GM11168 (cell line): Measurements from ENCODE around the gene USP6.
"Not testable (repeated sequence)": the region's sequence is repeated elsewhere in the genome, so short reads cannot be mapped to it uniquely, and the experiment has no call there.

Experiments
- in situ Hi-C: fragments of 300-500 bp; cut with MboI; formaldehyde crosslinking; loops from one replicate; pipeline ENCODE4 v1.12.0; 2022; ENCODE audit warnings: low sequenced_read_pairs; ENCODE audit not compliant: unreplicated experiment

The USP6 gene

DNA sequence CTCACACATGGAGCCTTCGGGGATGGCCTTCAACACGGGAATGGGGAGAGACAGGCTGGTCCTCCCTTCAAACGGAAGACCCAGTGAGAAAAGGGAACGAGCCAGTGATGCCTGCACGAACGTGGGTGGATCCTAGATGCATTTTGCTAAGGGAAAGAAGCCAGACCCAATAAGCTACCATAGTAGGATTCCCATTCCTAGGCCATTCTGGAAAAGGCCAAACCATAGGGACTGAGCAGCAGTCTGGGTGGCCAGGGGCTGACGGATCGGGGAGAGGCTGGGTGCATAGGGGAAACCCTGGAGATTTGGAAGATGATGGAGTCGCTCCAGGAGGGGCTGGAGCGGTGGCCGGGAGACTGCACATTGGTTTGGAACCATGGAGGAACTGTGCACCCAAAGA is 18.7 kb downstream of the USP6 start:
- in situ Hi-C loops = not testable (repeated sequence)

DNA sequence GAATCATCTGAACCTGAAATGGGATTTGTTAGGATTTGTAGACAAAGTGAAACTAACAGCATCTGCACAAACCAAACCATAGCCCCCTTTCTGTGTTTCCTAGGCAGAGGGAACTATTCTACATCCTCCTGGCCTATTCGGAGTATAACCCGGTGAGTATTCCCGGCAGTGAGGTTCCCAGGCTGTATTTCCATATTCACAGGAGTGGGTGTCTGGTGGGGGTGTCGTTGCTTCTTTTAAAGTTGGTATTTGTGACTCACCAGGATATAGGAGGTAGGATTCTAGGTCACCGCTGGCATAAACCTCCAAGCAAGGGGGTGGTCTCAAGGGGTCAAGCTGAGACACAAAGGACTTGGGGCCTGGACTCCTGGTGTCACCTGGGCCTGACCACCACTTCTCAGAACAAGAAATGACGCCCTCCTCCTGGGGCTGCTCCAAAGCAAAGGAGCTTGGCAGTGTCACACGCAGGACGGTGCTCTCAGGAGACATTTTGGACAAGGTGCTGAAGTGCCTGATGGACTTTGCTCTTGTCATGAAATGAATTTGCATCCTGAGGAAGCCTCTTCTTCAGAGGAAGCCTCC is 19.4 kb downstream of the USP6 start:
- in situ Hi-C loops = not testable (repeated sequence)

DNA sequence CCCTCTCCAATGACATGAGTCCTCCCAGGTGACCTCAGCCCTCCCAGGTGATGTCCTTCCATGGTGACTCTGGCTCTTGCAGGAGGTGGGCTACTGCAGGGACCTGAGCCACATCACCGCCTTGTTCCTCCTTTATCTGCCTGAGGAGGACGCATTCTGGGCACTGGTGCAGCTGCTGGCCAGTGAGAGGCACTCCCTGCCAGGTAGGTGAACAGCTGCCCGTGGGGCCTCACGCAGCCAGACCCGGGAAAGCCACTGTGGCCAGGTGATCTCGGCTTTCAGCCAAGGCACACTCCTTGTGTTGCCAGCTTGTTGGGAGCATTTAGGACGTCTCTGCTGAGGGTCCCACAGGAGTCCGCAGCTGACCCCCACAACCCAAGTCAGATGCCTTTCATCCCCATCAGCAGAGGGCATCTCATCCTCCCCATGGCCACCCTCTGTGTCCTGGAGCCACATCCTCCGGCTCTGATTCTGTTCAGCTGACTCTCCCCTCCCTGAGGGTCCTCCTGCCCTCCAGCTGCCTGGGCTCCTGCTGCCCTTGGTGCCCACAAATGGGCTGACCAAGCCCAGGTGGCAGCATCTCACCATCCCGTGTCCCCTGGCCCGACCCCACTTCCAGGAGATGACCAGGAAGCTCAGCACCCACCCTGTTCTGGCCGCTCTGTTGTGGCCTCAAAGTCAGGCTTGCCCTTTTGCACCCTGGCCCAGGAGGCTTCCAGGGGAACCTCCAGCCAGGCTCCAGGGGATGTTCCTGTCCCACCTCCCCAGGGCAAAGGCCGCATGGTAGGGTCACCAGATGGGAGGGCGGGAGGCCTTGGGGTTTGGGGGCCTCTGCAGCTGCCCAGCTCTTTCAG is 20.1 kb downstream of the USP6 start:
- in situ Hi-C loops = no loop called here

DNA sequence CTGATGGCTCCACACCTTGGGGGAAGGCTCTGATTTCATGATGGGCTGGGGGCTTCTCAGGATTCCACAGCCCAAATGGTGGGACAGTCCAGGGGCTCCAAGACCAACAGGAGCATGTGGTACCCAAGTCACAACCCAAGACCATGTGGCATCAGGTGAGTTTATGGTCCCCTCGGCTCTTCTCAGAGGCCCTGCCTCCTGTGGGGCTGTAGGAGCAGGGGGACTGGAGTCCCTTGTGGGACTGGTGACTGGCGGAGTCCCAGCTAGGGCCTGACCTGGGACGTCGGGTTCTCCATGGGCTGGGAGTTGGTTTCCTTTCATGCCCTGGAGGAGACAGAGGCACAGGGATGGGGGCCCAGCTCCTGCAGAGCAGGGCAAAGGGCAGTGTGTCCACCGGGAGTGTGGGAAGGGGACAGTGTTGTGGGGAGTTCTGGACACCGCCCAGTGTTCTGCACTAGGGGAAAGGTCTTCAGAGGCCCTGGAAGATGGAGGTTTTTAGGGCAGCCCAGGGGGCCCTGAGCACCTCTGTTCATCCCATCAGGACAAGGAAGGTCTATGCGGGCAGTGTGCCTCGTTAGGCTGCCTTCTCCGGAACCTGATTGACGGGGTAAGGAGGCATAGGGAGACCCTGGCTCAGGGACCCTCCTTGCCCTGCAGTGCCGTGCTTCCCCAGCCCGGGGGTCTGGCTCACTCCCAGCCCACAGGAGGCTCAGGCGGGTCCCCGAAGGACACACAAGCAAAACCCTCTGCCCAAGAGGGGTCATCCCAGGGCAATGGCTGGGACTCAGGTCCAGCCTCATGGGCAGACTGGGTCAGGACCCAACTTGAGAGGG is 21.0 kb downstream of the USP6 start:
- in situ Hi-C loops = not testable (repeated sequence)

DNA sequence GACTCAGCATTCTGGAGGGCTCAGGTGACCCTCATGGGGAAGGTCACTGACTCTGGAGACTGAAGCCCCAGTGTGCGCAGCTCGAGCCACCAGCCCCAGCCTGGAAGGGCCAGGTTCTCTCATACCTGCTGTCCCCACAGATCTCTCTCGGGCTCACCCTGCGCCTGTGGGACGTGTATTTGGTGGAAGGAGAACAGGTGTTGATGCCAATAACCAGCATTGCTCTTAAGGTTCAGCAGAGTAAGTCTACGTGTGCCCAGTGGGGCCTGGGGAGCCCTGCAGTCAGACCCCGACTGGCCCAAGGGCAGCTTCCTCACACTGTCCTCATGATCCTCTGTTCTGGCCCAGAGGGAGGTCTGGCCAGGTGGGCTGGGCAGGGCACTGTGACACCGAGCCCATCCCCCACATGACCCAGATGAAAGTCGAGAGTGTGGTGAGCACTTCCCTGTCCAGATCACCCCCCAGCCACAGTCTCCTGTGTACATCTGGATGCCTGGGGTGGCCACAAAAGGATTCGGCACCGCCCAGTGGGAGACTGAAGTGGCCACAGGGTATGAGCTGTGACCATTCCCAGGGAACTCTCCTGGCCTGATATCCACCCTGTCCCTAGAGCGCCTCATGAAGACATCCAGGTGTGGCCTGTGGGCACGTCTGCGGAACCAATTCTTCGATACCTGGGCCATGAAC is 21.8 kb downstream of the USP6 start:
- in situ Hi-C loops = not testable (repeated sequence)

DNA sequence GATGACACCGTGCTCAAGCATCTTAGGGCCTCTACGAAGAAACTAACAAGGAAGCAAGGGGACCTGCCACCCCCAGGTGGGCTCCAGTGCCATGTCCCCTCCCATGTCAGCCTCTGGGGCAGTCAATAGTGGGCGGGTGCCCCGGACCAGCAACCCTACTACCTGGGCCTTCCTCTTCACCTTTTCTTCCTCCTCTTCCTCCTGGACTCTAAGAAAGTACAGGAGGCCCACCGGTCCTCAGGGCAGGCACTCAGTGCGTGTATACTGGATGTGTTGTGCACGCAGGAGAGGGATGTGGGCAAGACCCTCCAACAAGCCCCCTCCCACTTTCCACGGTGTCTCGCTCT is 22.3 kb downstream of the USP6 start:
- in situ Hi-C loops = not testable (repeated sequence)

DNA sequence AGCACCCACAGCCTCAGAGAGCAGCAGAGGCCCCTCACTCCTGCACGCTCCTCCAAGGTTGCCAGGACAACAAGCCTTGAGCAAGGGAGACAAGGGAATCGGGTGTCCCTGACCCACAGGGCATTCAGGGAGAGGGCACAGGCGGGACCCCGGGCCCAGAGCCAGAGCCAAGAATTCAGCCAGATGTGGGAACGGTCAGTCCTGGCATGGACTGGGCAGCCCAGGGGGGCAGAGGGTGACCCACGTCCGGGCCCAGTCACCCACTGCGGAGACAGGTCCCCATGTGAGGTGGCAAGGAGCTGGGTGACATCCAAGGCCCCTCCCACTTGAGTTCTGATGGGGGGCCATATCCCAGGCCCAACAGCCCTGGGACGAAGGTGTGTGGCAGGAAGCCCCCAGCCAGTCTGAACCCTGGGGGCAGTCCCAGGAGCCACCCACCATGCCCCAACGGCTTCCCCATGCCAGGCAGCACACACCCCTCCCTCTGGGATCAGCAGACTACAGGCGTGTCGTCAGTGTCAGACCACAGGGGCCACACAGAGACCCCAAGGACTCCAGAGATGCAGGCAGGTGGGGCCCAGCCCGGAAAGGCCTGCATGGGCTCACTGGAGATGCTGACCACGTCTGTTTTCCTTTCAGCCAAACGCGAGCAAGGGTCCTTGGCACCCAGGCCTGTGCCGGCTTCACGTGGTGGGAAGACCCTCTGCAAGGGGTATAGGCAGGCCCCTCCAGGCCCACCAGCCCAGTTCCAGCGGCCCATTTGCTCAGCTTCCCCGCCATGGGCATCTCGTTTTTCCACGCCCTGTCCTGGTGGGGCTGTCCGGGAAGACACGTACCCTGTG is 23.0 kb downstream of the USP6 start:
- in situ Hi-C loops = no loop called here

DNA sequence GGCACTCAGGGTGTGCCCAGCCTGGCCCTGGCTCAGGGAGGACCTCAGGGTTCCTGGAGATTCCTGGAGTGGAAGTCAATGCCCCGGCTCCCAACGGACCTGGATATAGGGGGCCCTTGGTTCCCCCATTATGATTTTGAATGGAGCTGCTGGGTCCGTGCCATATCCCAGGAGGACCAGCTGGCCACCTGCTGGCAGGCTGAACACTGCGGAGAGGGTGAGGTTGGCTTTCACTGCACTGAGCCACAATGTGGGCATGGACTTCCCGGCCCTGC is 23.6 kb downstream of the USP6 start:
- in situ Hi-C loops = no loop called here

DNA sequence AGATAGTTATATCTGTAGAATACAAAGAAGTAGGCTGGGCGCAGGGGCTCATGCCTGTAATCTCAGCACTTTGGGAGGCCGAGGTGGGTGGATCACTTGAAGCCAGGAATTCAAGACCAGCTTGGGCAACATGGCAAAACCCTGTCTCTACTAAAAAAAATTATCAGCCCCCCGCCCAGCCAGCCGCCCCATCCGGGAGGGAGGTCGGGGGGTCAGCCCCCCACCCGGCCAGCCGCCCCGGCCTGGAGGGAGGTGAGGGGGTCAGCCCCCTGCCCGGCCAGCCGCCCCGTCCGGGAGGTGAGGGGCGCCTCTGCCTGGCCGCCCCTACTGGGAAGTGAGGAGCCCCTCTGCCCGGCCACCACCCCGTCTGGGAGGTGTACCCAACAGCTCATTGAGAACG is 27.0 kb downstream of the USP6 start:
- in situ Hi-C loops = not testable (repeated sequence)

- in situ Hi-C loops = not testable (repeated sequence)
These were observed 30.3 kb downstream of the USP6 start for GRCh38 chr17:5146122-5146521.

GRCh38 chr17:5160702-5161101 is 44.9 kb downstream of the USP6 start:
- in situ Hi-C loops = not testable (repeated sequence)

DNA sequence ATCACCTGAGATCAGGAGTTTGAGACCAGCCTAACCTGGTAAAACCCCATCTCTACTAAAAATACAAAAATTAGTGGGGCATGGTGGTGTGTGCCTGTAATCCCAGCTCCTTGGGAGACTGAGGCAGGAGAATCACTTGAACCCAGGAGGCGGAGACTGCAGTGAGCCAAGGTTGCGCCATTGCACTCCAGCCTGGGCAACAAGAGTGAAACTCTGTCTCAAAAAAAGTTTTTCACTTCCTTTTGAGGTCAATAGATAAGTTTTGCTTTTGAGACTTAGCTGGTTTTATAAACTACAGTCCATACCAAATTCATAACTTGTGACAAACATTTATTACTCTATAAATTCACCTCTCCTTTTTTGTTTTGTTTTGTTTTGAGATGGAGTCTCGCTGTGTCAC is 46.0 kb downstream of the USP6 start:
- in situ Hi-C loops = not testable (repeated sequence)

GRCh38 chr17:5164436-5164835 is 48.6 kb downstream of the USP6 start:
- in situ Hi-C loops = no loop called here

GRCh38 chr17:5165791-5166564 is 50.1 kb downstream of the USP6 start:
- in situ Hi-C loops = not testable (repeated sequence)

DNA sequence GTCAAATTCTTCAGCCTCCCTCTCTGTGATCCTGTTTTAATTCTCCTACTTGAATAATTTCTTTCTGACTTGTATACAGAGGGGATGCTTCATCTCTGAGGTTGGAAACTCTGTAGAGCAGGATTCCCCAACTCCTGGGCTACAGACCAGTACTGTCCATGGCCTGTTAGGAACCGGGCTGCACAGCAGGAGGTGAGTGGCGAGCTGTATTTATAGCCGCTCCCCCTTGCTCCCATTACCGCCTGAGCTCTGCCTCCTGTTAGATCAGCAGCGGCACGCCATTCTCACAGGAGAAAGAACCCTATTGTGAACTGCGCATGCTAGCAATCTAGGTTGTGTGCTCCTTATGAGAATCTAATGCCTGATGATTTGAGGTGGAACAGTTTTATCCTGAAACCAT is 59.2 kb downstream of the USP6 start:
- in situ Hi-C loops = not testable (repeated sequence)

DNA sequence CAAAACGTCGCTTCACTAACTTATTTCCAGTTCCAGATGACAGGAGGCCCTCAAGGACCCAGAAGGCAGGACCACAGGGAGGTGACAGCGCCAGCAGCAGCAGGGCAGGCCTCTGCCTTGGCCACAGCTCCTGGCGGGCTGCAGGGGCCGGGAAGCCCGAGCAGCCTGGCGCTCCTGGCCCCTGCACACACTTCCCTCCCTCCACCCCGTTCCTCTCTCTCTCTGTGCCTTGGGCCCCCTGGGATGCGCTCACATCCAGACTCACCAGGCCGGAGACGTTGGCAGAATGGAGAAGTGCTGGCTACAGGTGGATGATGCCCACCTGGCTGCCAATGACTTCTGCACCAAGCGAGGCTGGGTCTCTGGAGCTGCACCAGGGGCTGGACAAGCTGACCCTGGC is 63.2 kb downstream of the USP6 start:
- in situ Hi-C loops = no loop called here

DNA sequence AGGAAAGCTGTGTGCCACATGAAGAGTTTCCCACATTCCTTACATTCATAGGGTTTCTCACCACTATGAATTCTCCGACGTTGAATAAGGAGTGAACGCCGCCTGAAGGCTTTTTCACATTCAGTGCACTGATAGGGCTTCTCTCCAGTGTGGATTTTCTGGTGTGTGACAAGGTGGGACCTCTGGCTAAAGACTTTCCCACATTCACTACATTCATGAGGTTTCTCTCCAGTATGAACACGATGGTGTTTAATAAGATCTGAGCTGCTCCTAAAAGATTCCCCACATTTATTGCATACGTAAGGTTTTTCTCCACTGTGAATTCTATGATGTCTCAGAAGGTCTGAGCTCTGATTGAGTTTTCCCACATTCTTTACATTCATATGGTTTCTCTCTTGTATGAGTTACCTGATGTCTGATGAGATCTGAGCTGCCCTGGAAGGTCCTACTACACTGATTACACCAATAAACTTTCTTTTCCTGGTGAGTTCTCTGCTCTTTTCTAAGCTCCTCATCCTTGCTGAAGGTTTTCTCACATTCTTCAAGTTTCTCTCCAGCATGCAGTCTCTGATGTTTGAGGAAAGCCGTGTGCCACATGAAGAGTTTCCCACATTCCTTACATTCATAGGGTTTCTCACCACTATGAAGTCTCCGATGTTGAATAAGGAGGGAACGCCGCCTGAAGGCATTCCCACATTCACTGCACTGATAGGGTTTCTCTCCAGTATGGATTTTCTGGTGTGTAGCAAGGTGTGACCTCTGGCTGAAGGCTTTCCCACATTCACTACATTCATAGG is 65.9 kb downstream of the USP6 start:
- in situ Hi-C loops = no loop called here

DNA sequence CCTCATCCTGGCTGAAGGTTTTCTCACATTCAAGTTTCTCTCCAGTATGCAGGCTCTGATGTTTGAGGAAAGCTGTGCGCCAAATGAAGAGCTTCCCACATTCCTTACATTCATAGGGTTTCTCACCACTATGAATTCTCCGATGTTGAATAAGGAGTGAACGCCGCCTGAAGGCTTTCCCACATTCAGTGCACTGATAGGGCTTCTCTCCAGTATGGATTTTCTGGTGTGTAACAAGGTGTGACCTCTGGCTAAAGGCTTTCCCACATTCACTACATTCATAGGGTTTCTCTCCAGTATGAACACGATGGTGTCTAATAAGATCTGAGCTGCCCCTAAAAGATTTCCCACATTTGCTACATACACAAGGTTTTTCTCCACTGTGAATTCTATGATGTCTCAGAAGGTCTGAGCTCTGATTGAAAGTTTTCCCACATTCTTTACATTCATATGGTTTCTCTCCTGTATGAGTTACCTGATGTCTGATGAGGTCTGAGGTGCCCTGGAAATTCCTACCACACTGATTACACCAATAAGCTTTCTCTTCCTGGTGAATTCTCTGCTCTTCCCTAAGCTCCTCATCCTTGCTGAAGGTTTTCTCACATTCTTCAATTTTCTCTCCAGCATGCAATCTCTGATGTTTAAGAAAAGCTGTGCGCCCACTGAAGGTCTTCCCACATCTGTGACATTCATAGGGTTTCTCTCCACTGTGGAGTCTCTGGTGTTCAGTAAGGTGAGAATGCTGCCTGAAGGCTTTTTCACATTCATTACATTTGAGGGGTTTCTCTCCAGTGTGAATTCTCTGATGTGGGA is 67.0 kb downstream of the USP6 start:
- in situ Hi-C loops = no loop called here
